ENCODE measurements around the gene NT5DC3. TPM values are rescaled to one million over a fixed set of nuclear protein-coding genes. Genes with fewer than 3 reads are reported as not detected.

The NT5DC3 gene
- total and polyA plus RNA-seq, 2 donors (not counting 3 experiments of a cell fraction or from before 2014, with no cell fraction given), result 1.5 to 6.7 TPM

DNA sequence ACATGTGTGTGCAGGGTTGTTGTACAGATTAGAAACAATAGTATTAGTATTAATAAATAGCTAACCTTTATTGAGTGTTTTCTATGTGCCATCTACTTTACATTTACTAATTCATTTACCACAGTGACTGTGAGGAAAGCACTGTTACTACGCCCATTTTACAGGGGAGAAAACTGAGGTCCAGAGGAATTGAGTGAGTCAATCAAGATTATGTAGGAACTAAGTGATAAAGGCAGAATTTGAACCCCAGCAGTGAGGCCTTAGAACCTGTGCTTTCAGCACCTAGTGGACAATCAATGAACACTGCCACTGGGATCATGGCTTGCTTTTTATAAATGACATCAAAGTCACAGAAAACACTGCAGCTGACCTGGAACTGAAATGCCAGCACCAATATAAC lies 28.2 kb downstream of the NT5DC3 start:
- Histone ChIP-seq H3K9me3 (replicated peaks; ENCODE audit: control insufficient read depth, insufficient read depth, low read length) (no peaks in the 10 kb centered on the region), H2AFZ (ENCODE audit: low read depth, low read length) (no peak overlapping the region), H3K4me1 (ENCODE audit: control insufficient read depth, extremely low read depth, insufficient read depth, low read length) (no peaks in the 10 kb centered on the region), H3K36me3 (ENCODE audit: control insufficient read depth in 2 of 2, extremely low read depth in 1 of 2, insufficient read depth in 2 of 2, low read length in 2 of 2) (peaks cover 0 to 2% of the 10 kb centered on the region in 2 experiments), H3K79me2 (ENCODE audit: control insufficient read depth, insufficient read depth, low read length) (no peaks in the 10 kb centered on the region), H3K27me3 (ENCODE audit: control insufficient read depth in 2 of 2, insufficient read depth in 2 of 2, low read length in 2 of 2) (no peaks in the 10 kb centered on the region), H3K4me3 (replicated peaks in 1 of 3; ENCODE audit: insufficient read depth in 1 of 3, low read depth in 1 of 3, low read length in 3 of 3) (no peak overlapping the region), H4K20me1 (replicated peaks; ENCODE audit: control insufficient read depth, extremely low read depth, insufficient read depth, low read length) (no peaks in the 10 kb centered on the region), H3K9ac (replicated peaks; ENCODE audit: extremely low read depth, insufficient read depth, low read length) (no peak overlapping the region), H3K9me1 (replicated peaks; ENCODE audit: control insufficient read depth, extremely low read depth, insufficient read depth, low read length) (no peaks in the 10 kb centered on the region), H3K4me2 (ENCODE audit: insufficient read depth, low read length) (no peak overlapping the region), H3K27ac (ENCODE audit: insufficient read depth, low read depth, low read length) (no peak overlapping the region)
- CTCF ChIA-PET, result no interaction called here
- no TSS peak for BruUV-seq (replicated peaks)
- TF ChIP-seq, protein P1, sequence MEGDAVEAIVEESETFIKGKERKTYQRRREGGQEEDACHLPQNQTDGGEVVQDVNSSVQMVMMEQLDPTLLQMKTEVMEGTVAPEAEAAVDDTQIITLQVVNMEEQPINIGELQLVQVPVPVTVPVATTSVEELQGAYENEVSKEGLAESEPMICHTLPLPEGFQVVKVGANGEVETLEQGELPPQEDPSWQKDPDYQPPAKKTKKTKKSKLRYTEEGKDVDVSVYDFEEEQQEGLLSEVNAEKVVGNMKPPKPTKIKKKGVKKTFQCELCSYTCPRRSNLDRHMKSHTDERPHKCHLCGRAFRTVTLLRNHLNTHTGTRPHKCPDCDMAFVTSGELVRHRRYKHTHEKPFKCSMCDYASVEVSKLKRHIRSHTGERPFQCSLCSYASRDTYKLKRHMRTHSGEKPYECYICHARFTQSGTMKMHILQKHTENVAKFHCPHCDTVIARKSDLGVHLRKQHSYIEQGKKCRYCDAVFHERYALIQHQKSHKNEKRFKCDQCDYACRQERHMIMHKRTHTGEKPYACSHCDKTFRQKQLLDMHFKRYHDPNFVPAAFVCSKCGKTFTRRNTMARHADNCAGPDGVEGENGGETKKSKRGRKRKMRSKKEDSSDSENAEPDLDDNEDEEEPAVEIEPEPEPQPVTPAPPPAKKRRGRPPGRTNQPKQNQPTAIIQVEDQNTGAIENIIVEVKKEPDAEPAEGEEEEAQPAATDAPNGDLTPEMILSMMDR (IDR thresholded peaks at IDR 0.05; ENCODE audit: extremely low read depth in 1 of 2, insufficient read depth in 1 of 2, low read depth in 1 of 2, low read length in 2 of 2), result no peak
- no peak for TF ChIP-seq JUN (IDR thresholded peaks at IDR 0.05; ENCODE audit: borderline replicate concordance, insufficient read depth, insufficient read length, low read depth)
- no peak for TF ChIP-seq EZH2 (IDR thresholded peaks at IDR 0.05; ENCODE audit: borderline replicate concordance, low read depth, low read length, severe bottlenecking)
- TF ChIP-seq POLR2A (IDR thresholded peaks at IDR 0.05; ENCODE audit: low read depth, low read length), result no peak
- no peak for TF ChIP-seq GATA2 (IDR thresholded peaks at IDR 0.05; ENCODE audit: insufficient read depth, insufficient read length, low read depth, low read length)
- no peak for TF ChIP-seq MYC (IDR thresholded peaks at IDR 0.05; ENCODE audit: low read depth, low read length)
- no peak for TF ChIP-seq POLR2AphosphoS5 (IDR thresholded peaks at IDR 0.05; ENCODE audit: insufficient read depth, low read depth, low read length)
- no peak for TF ChIP-seq FOS (IDR thresholded peaks at IDR 0.05; ENCODE audit: borderline replicate concordance, insufficient read depth, low read length)
- TF ChIP-seq, protein P2, sequence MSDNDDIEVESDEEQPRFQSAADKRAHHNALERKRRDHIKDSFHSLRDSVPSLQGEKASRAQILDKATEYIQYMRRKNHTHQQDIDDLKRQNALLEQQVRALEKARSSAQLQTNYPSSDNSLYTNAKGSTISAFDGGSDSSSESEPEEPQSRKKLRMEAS (IDR thresholded peaks at IDR 0.05; ENCODE audit: insufficient read depth, insufficient read length), result no peak
- no peak for DNase-seq (ENCODE audit: low read depth, low spot score)
- no peak for FAIRE-seq
- dilution Hi-C loops (cut with MboI; ENCODE audit: extremely low pct_ligation_motif_present, low sequenced_read_pairs) (no loop called here), intact Hi-C loops (cut with micrococcal nuclease) (no loop called here)
- POLR2A ChIA-PET, result no interaction called here

Data from endothelial cell of umbilical vein (primary cell).